HG03066 (cell line): ENCODE results near the gene CTAGE4.
A peak's percentile ranks its signal among the peaks of the same experiment; 100 is the strongest.
"Not testable (repeated sequence)": the region's sequence is repeated elsewhere in the genome, so short reads cannot be mapped to it uniquely, and the experiment has no call there.

Source experiments
- ATAC-seq: cut with Tn5 transposase; IDR thresholded peaks from one replicate; pipeline ENCODE4 v1.9.1; 2021; ENCODE audit warnings: low read depth; ENCODE audit not compliant: unreplicated experiment

CTAGE4 gene

GRCh38 chr7:144183166-144183565 is at the start of gene CTAGE4:
TSS of gene CTAGE4 (plus strand) at chr7:144183466. CDS start at chr7:144183504, 38 bp downstream.
- ATAC-seq: not testable (repeated sequence)

- ATAC-seq: no peak
Measured at GRCh38 chr7:144134116-144134515, 49.1 kb upstream of the CTAGE4 start.

GRCh38 chr7:144137501-144137900 is 45.8 kb upstream of the CTAGE4 start:
- ATAC-seq: no peak

- no peak for ATAC-seq
Measured at GRCh38 chr7:144142187-144142586, 41.1 kb upstream of the CTAGE4 start.

GRCh38 chr7:144144426-144144825 is 38.8 kb upstream of the CTAGE4 start:
- no peak for ATAC-seq

GRCh38 chr7:144148224-144148827 is 34.9 kb upstream of the CTAGE4 start:
- ATAC-seq: no peak

GRCh38 chr7:144158861-144159260 is 24.4 kb upstream of the CTAGE4 start:
- ATAC-seq: no peak

GRCh38 chr7:144164784-144165183 is 18.5 kb upstream of the CTAGE4 start:
- ATAC-seq: no peak

GRCh38 chr7:144171594-144172350 is 11.5 kb upstream of the CTAGE4 start:
- ATAC-seq: not testable (repeated sequence)

GRCh38 chr7:144174613-144175012 is 8.7 kb upstream of the CTAGE4 start:
- no peak for ATAC-seq

- ATAC-seq: peak; percentile 97
Measured at GRCh38 chr7:144178380-144179164, 4.7 kb upstream of the CTAGE4 start.

- ATAC-seq: peak; percentile 17
Measured at GRCh38 chr7:144179165-144179479, 4.1 kb upstream of the CTAGE4 start.

GRCh38 chr7:144187848-144188247 is 4.6 kb downstream of the CTAGE4 start:
- not testable (repeated sequence) for ATAC-seq

- not testable (repeated sequence) for ATAC-seq
Measured at GRCh38 chr7:144188578-144189171, 5.4 kb downstream of the CTAGE4 start.

GRCh38 chr7:144193782-144194181 is 10.5 kb downstream of the CTAGE4 start:
- not testable (repeated sequence) for ATAC-seq

GRCh38 chr7:144194453-144194852 is 11.2 kb downstream of the CTAGE4 start:
- not testable (repeated sequence) for ATAC-seq

- peak; percentile 58 for ATAC-seq
Measured at GRCh38 chr7:144195212-144195872, 12.1 kb downstream of the CTAGE4 start, which contains the start of gene ARHGEF35. TSS of gene ARHGEF35 (minus strand) at chr7:144195833. CDS start at chr7:144188383, 7,450 bp downstream.

- ATAC-seq: not testable (repeated sequence)
Measured at GRCh38 chr7:144198934-144199333, 15.7 kb downstream of the CTAGE4 start.

GRCh38 chr7:144201978-144202377 is 18.7 kb downstream of the CTAGE4 start:
- ATAC-seq: not testable (repeated sequence)

GRCh38 chr7:144203086-144203485 is 19.8 kb downstream of the CTAGE4 start:
- ATAC-seq: not testable (repeated sequence)
